Natural killer cell treated with Interleukin-12 subunit alpha and Interleukin-12 subunit beta and Interleukin-15 and Interleukin-18, amount 100 ng/mL, for 72 hours (primary cell): ENCODE measurements around the gene PFKP. TPM values are rescaled to one million over a fixed set of nuclear protein-coding genes. Genes with fewer than 3 reads are reported as not detected.

Source experiments
- ATAC-seq, 2 donors: fragments of 150-1000 bp; cut with Tn5 transposase in 1 of 2; sonication (Bioruptor Pico), chemical (Tn5 transposase) in 1 of 2; 2 replicates each; pipeline ENCODE4 v1.10.0; 2021
- DNase-seq: peaks from one replicate; pipeline ENCODE4 v3.0.0; 2022; ENCODE audit warnings: low spot score
- H3K27ac Mint-ChIP-seq, 2 donors: 1 replicate in 1 of 2; 2 replicates in 1 of 2; pipeline ENCODE4 v1.8.0; 2022; ENCODE audit warnings: mixed read lengths in 2 of 2, mild to moderate bottlenecking in 1 of 2, moderate library complexity in 1 of 2
- H3K27me3 Mint-ChIP-seq, 2 donors: 1 replicate in 1 of 2; 2 replicates in 1 of 2; pipeline ENCODE4 v1.8.0; 2022; ENCODE audit warnings: mixed read lengths in 2 of 2
- H3K36me3 Mint-ChIP-seq: one replicate; pipeline ENCODE4 v1.8.0; 2022; ENCODE audit warnings: mixed read lengths
- H3K4me1 Mint-ChIP-seq, 2 donors: 1 replicate in 1 of 2; 2 replicates in 1 of 2; pipeline ENCODE4 v1.8.0; 2022; ENCODE audit warnings: low read depth in 2 of 2, mixed read lengths in 2 of 2, mild to moderate bottlenecking in 1 of 2
- H3K4me3 Mint-ChIP-seq: one replicate; pipeline ENCODE4 v1.8.0; 2022; ENCODE audit warnings: mixed read lengths
- H3K9me3 Mint-ChIP-seq: 2 replicates; pipeline ENCODE4 v1.8.0; 2022; ENCODE audit warnings: mixed read lengths
- total RNA-seq, 2 donors: library from RNA; stranded (reverse); gene quantifications; one replicate each; pipeline ENCODE4 v1.2.3, GENCODE V29; 2022

Gene PFKP
- total RNA-seq, 2 donors from 2014 or later: 199 to 239 TPM

- H3K9me3 Mint-ChIP-seq: no peaks in the 10 kb centered on the region
These were observed 104.7 kb downstream of the PFKP start for GRCh38 chr10:3172081-3172445.

DNA sequence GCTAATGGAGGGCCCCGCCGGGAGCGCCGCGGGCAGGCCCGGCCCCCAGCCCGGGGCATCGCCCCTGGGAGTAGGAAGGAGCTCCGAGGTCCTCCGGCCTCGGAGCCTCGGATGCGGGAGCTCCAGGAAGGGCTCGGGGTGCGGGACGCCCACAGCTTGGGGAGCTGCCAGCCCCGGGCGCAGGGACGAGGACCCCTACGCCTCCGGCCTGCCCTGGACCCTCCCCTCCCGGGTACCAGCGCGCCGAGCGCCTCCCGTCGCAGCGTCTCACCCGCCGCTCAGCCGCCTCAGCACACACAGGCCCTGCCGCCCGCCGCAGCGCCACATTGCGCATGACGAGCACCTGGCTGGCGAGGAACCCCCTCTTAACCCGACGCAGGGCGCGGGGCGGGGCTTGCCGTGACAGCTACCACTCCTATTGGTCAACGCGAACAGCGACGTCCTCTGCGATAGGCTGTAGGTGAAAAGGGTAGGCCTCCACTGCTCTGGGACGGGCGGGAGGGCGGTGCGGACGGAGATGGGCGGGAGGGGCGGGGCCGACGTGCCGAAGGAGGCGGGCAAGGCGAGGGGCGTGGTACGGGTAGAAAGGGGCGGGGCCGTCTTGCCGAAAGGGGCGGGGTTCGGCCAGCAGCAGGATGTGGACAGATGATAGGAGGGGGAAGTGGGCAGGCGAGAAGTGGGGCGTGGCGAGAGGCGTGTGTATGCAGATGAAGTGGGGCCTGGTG, 105.3 kb downstream of the PFKP start, which contains the start of gene PITRM1:
TSS of gene PITRM1 (minus strand) at position 337 of the 725 bp plus-strand sequence. CDS start at position 327, 10 bp downstream.
- Mint-ChIP-seq H3K36me3 (peaks cover 6% of the 10 kb centered on the region), H3K4me3 (peak within 1 kb of the TSS; percentile 77), H3K9me3 (no peaks in the 10 kb centered on the region), H3K27ac (peak within 1 kb of the TSS; percentile 64 to 82), H3K27me3 (no peaks in the 10 kb centered on the region), H3K4me1 (peaks cover 11 to 19% of the 10 kb centered on the region in 2 donors)
- peak; percentile 99 for DNase-seq
- peak; percentile 96 to 98 for ATAC-seq

More at GRCh38 chr10:3172081-3172445, 104.7 kb downstream of the PFKP start:
- no peak for DNase-seq
- H3K36me3 Mint-ChIP-seq: peaks cover 8% of the 10 kb centered on the region
- H3K4me1 Mint-ChIP-seq: peaks cover 11 to 19% of the 10 kb centered on the region in 2 donors
- H3K27ac Mint-ChIP-seq: peak overlapping the region; percentile 64 to 82
- peak overlapping the region; percentile 77 for H3K4me3 Mint-ChIP-seq
- H3K27me3 Mint-ChIP-seq: no peaks in the 10 kb centered on the region
- ATAC-seq: peak in 1 of 2 donors; percentile 0

DNA sequence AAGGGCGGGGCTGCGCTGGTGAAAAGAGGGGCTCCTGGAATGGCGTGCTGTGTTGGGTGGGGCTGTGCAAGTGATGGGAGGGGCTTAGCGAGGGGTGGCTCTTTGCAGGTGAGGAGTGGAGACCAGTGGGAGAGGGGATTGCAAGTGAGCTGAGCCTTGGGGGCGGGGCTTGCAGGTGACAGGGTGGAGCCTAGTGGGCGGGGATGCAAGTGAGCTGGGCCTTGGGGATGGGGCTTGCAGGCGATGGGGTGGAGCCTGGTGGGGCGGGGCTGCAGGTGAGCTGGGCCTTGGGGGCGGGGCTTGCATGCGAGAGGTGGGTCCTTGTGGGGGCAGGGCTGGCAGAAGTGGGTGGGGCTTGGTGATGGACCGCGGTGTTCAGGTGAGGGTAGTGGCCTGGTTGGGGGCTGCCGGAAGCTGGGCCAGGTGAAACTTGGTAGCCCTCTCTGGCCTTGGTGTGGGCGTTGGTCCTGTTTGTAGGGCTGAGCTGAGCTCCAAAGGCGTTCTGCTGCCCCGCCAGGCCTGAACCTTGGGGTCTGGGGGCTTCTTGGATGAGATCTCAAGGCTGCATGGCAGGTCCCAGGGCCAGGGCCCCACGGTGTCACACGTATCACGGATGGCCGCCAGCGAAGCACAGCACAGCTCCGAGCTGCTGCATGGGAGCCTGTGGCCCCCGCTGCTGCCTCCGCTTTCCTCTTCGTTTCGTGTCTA, 106.0 kb downstream of the PFKP start:
- peaks cover 6% of the 10 kb centered on the region for H3K36me3 Mint-ChIP-seq
- H3K27ac Mint-ChIP-seq: peak overlapping the region; percentile 64 to 82
- H3K9me3 Mint-ChIP-seq: no peaks in the 10 kb centered on the region
- peaks cover 11 to 19% of the 10 kb centered on the region in 2 donors for H3K4me1 Mint-ChIP-seq
- peak in 1 of 2 donors; percentile 19 for ATAC-seq
- H3K4me3 Mint-ChIP-seq: peak overlapping the region; percentile 77
- DNase-seq: no peak
- H3K27me3 Mint-ChIP-seq: no peaks in the 10 kb centered on the region

DNA sequence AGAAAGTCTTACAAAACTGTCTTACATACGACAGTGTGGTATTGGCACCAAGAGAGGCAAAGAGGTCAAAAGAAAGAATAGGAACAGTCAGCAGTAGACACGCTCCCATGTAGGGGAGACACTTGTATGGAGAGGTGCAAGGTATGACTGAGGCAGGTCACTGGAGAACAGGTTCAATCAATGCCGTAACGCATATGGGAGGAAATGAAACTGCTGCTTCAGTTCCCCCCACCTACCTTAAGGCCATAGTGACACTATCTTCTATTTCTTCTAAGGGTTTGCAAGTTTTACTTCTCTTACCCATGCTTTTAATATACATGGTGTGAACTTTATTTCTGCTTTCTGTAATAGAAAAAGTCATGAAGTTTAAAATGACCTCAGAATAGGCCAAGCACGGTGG, 110.7 kb downstream of the PFKP start:
- no peaks in the 10 kb centered on the region for H3K36me3 Mint-ChIP-seq
- peaks cover 2 to 7% of the 10 kb centered on the region in 2 donors for H3K4me1 Mint-ChIP-seq
- no peak overlapping the region for H3K27ac Mint-ChIP-seq
- peaks cover 18 to 23% of the 10 kb centered on the region in 2 donors for H3K27me3 Mint-ChIP-seq
- H3K4me3 Mint-ChIP-seq: no peak overlapping the region
- no peaks in the 10 kb centered on the region for H3K9me3 Mint-ChIP-seq
- ATAC-seq: no peak
- DNase-seq: no peak

- H3K36me3 Mint-ChIP-seq: no peaks in the 10 kb centered on the region
- H3K4me3 Mint-ChIP-seq: no peak overlapping the region
- H3K9me3 Mint-ChIP-seq: no peaks in the 10 kb centered on the region
- H3K27ac Mint-ChIP-seq: no peak overlapping the region
- H3K27me3 Mint-ChIP-seq: peaks cover 23 to 29% of the 10 kb centered on the region in 2 donors
- DNase-seq: no peak
- ATAC-seq: no peak
- peaks cover 0 to 2% of the 10 kb centered on the region in 2 donors for H3K4me1 Mint-ChIP-seq
These were observed 111.8 kb downstream of the PFKP start for GRCh38 chr10:3179174-3179573.

DNA sequence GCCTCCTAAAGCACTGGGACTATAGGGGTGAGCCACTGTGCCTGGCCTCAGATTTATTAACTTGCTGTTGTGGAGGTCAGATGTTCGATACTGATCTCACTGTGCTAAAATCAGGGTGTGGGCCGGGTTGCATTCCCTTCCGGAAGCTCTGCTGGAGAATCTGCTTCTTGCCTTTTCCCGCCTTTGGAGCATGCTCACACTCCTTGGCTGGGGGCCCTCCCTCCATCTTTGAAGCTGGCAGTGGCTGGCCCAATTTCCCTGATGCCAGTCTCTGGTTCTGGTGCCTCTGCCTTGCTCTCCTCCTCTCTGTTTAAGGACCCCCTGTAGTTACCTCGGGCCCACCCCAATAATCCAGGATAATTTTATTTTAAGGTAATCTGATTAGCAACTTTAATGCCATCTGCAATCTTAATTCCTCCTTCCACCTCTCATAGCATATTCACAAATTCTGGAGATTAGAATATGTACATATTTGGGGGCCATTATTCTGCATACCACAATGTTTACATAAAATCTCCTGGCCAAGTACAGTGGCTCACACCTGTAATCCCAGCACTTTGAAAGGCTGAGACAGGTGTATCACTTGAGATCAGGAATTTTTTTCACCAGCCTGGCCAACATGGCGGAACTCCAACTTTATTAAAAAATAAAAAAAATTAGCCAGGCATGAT, 113.1 kb downstream of the PFKP start:
- Mint-ChIP-seq H3K27me3 (peaks cover 26 to 29% of the 10 kb centered on the region in 2 donors), H3K27ac (no peak overlapping the region), H3K4me3 (no peak overlapping the region), H3K9me3 (no peaks in the 10 kb centered on the region), H3K36me3 (no peaks in the 10 kb centered on the region), H3K4me1 (no peaks in the 10 kb centered on the region)
- no peak for ATAC-seq
- no peak for DNase-seq

DNA sequence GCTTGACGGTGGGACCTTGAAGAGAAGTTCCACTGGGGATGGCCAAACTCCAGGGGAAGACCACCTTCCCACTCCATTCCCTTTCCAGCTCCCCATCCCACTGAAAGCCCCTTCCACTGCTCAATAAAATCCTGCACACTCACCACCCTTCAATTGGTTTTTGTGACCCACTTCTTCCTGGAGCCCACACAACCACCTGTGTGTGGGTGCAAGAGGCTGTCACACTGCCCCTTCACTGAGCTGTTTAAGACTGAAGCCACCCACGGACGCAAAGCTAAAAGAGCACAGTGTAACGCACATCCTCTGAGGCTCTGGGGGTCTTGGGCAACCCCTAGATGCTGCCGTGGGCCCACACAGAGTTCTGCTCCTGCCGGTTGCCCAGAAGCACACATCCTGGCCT, 118.0 kb downstream of the PFKP start:
- Mint-ChIP-seq H3K27ac (no peak overlapping the region), H3K4me1 (no peaks in the 10 kb centered on the region), H3K36me3 (no peaks in the 10 kb centered on the region), H3K27me3 (peaks cover 31 to 37% of the 10 kb centered on the region in 2 donors), H3K9me3 (no peaks in the 10 kb centered on the region), H3K4me3 (no peak overlapping the region)
- no peak for ATAC-seq
- DNase-seq: no peak

DNA sequence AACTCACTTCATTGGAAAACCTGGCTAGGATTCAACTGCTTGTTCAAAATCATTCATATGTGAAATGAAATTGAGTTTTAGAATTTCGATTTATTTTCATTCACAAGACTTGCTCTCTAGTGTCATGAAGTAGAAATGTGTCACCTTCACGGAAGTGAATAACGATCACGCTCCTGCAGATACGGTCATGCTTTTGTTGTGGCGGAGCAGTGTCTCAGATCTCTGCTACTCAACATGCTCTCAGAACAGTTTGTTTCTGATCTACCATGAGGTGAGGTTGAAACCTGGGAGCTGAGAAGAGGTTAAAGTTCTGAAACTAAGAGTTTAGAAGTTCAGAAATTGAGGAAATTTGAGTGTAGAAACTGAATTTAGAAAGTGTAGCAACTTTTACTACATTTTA, 119.0 kb downstream of the PFKP start:
- no peak overlapping the region for H3K27ac Mint-ChIP-seq
- no peak overlapping the region for H3K4me3 Mint-ChIP-seq
- no peaks in the 10 kb centered on the region for H3K4me1 Mint-ChIP-seq
- ATAC-seq (no peak), DNase-seq (no peak)
- no peaks in the 10 kb centered on the region for H3K36me3 Mint-ChIP-seq
- H3K9me3 Mint-ChIP-seq: no peaks in the 10 kb centered on the region
- H3K27me3 Mint-ChIP-seq: peaks cover 29 to 42% of the 10 kb centered on the region in 2 donors

Other genes with a start within 250 kb of the PFKP start
- 10 to 100 TPM; 70.4 to 99.9 TPM for gene PITRM1, start 105.2 kb downstream of the PFKP start, total RNA-seq